HG03354 (cell line): ENCODE data around the gene PCDHA7.
"Not testable (repeated sequence)": the region's sequence is repeated elsewhere in the genome, so short reads cannot be mapped to it uniquely, and the experiment has no call there.

Experiments
- ATAC-seq: cut with Tn5 transposase; IDR thresholded peaks from one replicate; pipeline ENCODE4 v1.9.1; 2021; ENCODE audit warnings: mild to moderate bottlenecking; ENCODE audit not compliant: unreplicated experiment, poor library complexity, severe bottlenecking

Gene PCDHA7

GRCh38 chr5:140855772-140856674 lies 22.0 kb downstream of the PCDHA7 start, which contains the start of gene PCDHA10:
PCDHA10 (plus strand) TSS chr5:140855897; CDS start chr5:140856049, 152 bp downstream.
- ATAC-seq: no peak

GRCh38 chr5:140857177-140857986 lies 23.3 kb downstream of the PCDHA7 start:
- no peak for ATAC-seq

- no peak for ATAC-seq
Measured at GRCh38 chr5:140857987-140858240, 23.8 kb downstream of the PCDHA7 start.

- no peak for ATAC-seq
Measured at GRCh38 chr5:140862441-140863295, 28.6 kb downstream of the PCDHA7 start.

- no peak for ATAC-seq
Measured at GRCh38 chr5:140868721-140869554, 34.9 kb downstream of the PCDHA7 start, which contains the start of gene PCDHA11. PCDHA11 (plus strand) TSS chr5:140868957; CDS start chr5:140869104, 147 bp downstream.

GRCh38 chr5:140869555-140869886 lies 35.5 kb downstream of the PCDHA7 start:
- ATAC-seq: no peak

- ATAC-seq: no peak
Measured at GRCh38 chr5:140870221-140871201, 36.4 kb downstream of the PCDHA7 start.

- no peak for ATAC-seq
Measured at GRCh38 chr5:140875085-140876065, 41.3 kb downstream of the PCDHA7 start, which contains the start of gene PCDHA12. PCDHA12 (plus strand) TSS chr5:140875308; CDS start chr5:140875473, 165 bp downstream.

- ATAC-seq: not testable (repeated sequence)
Measured at GRCh38 chr5:140876541-140877261, 42.6 kb downstream of the PCDHA7 start.

GRCh38 chr5:140877262-140877581 lies 43.2 kb downstream of the PCDHA7 start:
- ATAC-seq: no peak

- ATAC-seq: no peak
Measured at GRCh38 chr5:140881889-140882590, 48.0 kb downstream of the PCDHA7 start, which contains the start of gene PCDHA13. PCDHA13 (plus strand) TSS chr5:140882124; CDS start chr5:140882269, 145 bp downstream.

- no peak for ATAC-seq
Measured at GRCh38 chr5:140882591-140882899, 48.5 kb downstream of the PCDHA7 start.

GRCh38 chr5:140883373-140883772 lies 49.3 kb downstream of the PCDHA7 start:
- ATAC-seq: no peak

- no peak for ATAC-seq
Measured at GRCh38 chr5:140883927-140884697, 50.0 kb downstream of the PCDHA7 start.
